Spinal cord (tissue), 10 donors: ENCODE results near the gene SALL3. TPM values are rescaled to one million over a fixed set of nuclear protein-coding genes. Genes with fewer than 3 reads are reported as not detected.

Source experiments
- DNase-seq, 6 donors: peaks; one replicate each; pipeline versions ENCODE4 v3.0.0 to v3.0.0-alpha.2; 2013 to 2015; ENCODE audit warnings: low spot score in 6 of 6, low read depth in 4 of 6
- H3K27ac ChIP-seq: one replicate; pipeline ENCODE4 v1.5.1; 2013; ENCODE audit warnings: low read depth, low read length, control low read depth
- H3K27me3 ChIP-seq: one replicate; pipeline ENCODE4 v1.6.1; 2013; ENCODE audit warnings: low read length; ENCODE audit not compliant: control insufficient read depth, insufficient read depth
- H3K36me3 ChIP-seq: one replicate; pipeline ENCODE4 v1.6.1; 2013; ENCODE audit warnings: low read length; ENCODE audit not compliant: control insufficient read depth, insufficient read depth
- H3K4me1 ChIP-seq: one replicate; pipeline ENCODE4 v1.6.1; 2013; ENCODE audit warnings: low read length; ENCODE audit not compliant: control insufficient read depth, insufficient read depth
- H3K4me3 ChIP-seq: one replicate; pipeline ENCODE4 v1.5.1; 2013; ENCODE audit warnings: low read depth, low read length, control low read depth
- H3K9me3 ChIP-seq: one replicate; pipeline ENCODE4 v1.6.1; 2013; ENCODE audit warnings: low read length; ENCODE audit not compliant: control insufficient read depth, insufficient read depth
- WGBS: methylation state at CpG from one replicate; pipeline ENCODE4 v1.1.5; 2013; ENCODE audit warnings: missing lambda C conversion rate; ENCODE audit not compliant: insufficient coverage; 5-methylcytosine and 5-hydroxymethylcytosine counted together
- polyA plus RNA-seq, 2 donors: library from polyadenylated mRNA; unstranded; fragments of 120-200 nt; gene quantifications; one replicate each; pipeline ENCODE4 v1.2.1, GENCODE V29; 2013; ENCODE audit not compliant: insufficient read length in 2 of 2
- total RNA-seq, 2 donors: library from RNA; depleted of rRNA in 1 of 2; stranded (reverse); fragments of 120-200 nt in 1 of 2; fragments of >200 nt in 1 of 2; gene quantifications; one replicate each; pipeline versions ENCODE4 v1.2.3 to v1.2.4, GENCODE V29; 2013 to 2014
- donor health status: healthy.

Gene SALL3
- total and polyA plus RNA-seq, 4 donors, result 18.4 to 119 (median 66.5) TPM

- Histone ChIP-seq H3K27me3 (peaks cover 54% of the 10 kb centered on the region), H3K4me3 (no peak overlapping the region), H3K36me3 (no peaks in the 10 kb centered on the region), H3K9me3 (no peaks in the 10 kb centered on the region), H3K27ac (no peak overlapping the region), H3K4me1 (peaks cover 29% of the 10 kb centered on the region)
- peak in 2 of 6 donors; percentile 11 to 35 for DNase-seq
- 73% methylated on average over 15 of the region's 15 CpGs for WGBS
These were observed 7.9 kb upstream of the SALL3 start for GRCh38 chr18:78971511-78972245.

- no peak for DNase-seq
- Histone ChIP-seq H3K27ac (no peak overlapping the region), H3K4me3 (no peak overlapping the region), H3K36me3 (peaks cover 3% of the 10 kb centered on the region), H3K27me3 (peaks cover 62% of the 10 kb centered on the region), H3K9me3 (no peaks in the 10 kb centered on the region), H3K4me1 (peaks cover 35% of the 10 kb centered on the region)
- WGBS, result 87% methylated on average over 12 of the region's 16 CpGs
These were observed 7.2 kb upstream of the SALL3 start for GRCh38 chr18:78972385-78972918.

GRCh38 chr18:78972930-78973331, 6.7 kb upstream of the SALL3 start:
- no peak overlapping the region for H3K27ac ChIP-seq
- peaks cover 37% of the 10 kb centered on the region for H3K4me1 ChIP-seq
- H3K4me3 ChIP-seq, result no peak overlapping the region
- H3K27me3 ChIP-seq, result peaks cover 67% of the 10 kb centered on the region
- DNase-seq, result peak in 1 of 6 donors; percentile 22
- peaks cover 3% of the 10 kb centered on the region for H3K36me3 ChIP-seq
- 16% methylated on average over 31 of the region's 31 CpGs for WGBS
- no peaks in the 10 kb centered on the region for H3K9me3 ChIP-seq

- Histone ChIP-seq H3K36me3 (peaks cover 3% of the 10 kb centered on the region), H3K4me1 (peaks cover 37% of the 10 kb centered on the region), H3K27ac (no peak overlapping the region), H3K9me3 (no peaks in the 10 kb centered on the region), H3K4me3 (peak overlapping the region; percentile 35), H3K27me3 (peaks cover 71% of the 10 kb centered on the region)
- DNase-seq, result no peak
- WGBS, result 4% methylated on average over 79 of the region's 82 CpGs
These were observed 6.1 kb upstream of the SALL3 start for GRCh38 chr18:78973357-78974083.

- under 1% methylated on average over 75 of the region's 77 CpGs for WGBS
- Histone ChIP-seq H3K4me3 (peak overlapping the region; percentile 35), H3K27me3 (peaks cover 73% of the 10 kb centered on the region), H3K4me1 (peaks cover 37% of the 10 kb centered on the region), H3K27ac (peak overlapping the region; percentile 69), H3K36me3 (peaks cover 3% of the 10 kb centered on the region), H3K9me3 (no peaks in the 10 kb centered on the region)
- peak in 2 of 6 donors; percentile 74 to 83 for DNase-seq
These were observed 5.4 kb upstream of the SALL3 start for GRCh38 chr18:78974115-78974761.

- Histone ChIP-seq H3K27me3 (peaks cover 73% of the 10 kb centered on the region), H3K36me3 (peaks cover 3% of the 10 kb centered on the region), H3K9me3 (no peaks in the 10 kb centered on the region), H3K4me1 (peaks cover 37% of the 10 kb centered on the region), H3K27ac (peak overlapping the region; percentile 10), H3K4me3 (no peak overlapping the region)
- WGBS, result 35% methylated on average over 8 of the region's 10 CpGs
- peak in 1 of 6 donors; percentile 76 for DNase-seq
These were observed 4.3 kb upstream of the SALL3 start for GRCh38 chr18:78975292-78975691.

GRCh38 chr18:78975699-78976335, 3.8 kb upstream of the SALL3 start:
- peaks cover 37% of the 10 kb centered on the region for H3K4me1 ChIP-seq
- H3K36me3 ChIP-seq, result peaks cover 5% of the 10 kb centered on the region
- peaks cover 74% of the 10 kb centered on the region for H3K27me3 ChIP-seq
- DNase-seq, result peak in 1 of 6 donors; percentile 55
- peak overlapping the region; percentile 10 for H3K27ac ChIP-seq
- H3K9me3 ChIP-seq, result no peaks in the 10 kb centered on the region
- H3K4me3 ChIP-seq, result peak overlapping the region; percentile 18
- no CpG with 5 or more reads among the region's 4 CpGs for WGBS

- Histone ChIP-seq H3K9me3 (no peaks in the 10 kb centered on the region), H3K27me3 (peaks cover 76% of the 10 kb centered on the region), H3K4me1 (peaks cover 29% of the 10 kb centered on the region), H3K27ac (peak overlapping the region; percentile 68), H3K4me3 (peak overlapping the region; percentile 43), H3K36me3 (peaks cover 7% of the 10 kb centered on the region)
- WGBS, result 14% methylated on average over 49 of the region's 51 CpGs
- peak in 2 of 6 donors; percentile 26 to 69 for DNase-seq
These were observed 2.6 kb upstream of the SALL3 start for GRCh38 chr18:78976765-78977636.
